Stimulated activated CD8-positive, alpha-beta memory T cell treated with anti-CD3 and anti-CD28 coated beads, Interleukin-7, amount 100 ng/mL, for 48 hours (primary cell): ENCODE results near the gene GSTM5.
"Not testable (repeated sequence)": the region's sequence is repeated elsewhere in the genome, so short reads cannot be mapped to it uniquely, and the experiment has no call there.

Experiments used
- DNase-seq, 2 donors: peaks; one replicate each; pipeline ENCODE4 v3.0.0-alpha.2; 2020; ENCODE audit warnings: low read depth in 1 of 2; ENCODE audit errors: extremely low read depth in 1 of 2

GSTM5 gene

GRCh38 chr1:109695138-109695537 is 16.9 kb upstream of the GSTM5 start:
- not testable (repeated sequence) for DNase-seq

DNA sequence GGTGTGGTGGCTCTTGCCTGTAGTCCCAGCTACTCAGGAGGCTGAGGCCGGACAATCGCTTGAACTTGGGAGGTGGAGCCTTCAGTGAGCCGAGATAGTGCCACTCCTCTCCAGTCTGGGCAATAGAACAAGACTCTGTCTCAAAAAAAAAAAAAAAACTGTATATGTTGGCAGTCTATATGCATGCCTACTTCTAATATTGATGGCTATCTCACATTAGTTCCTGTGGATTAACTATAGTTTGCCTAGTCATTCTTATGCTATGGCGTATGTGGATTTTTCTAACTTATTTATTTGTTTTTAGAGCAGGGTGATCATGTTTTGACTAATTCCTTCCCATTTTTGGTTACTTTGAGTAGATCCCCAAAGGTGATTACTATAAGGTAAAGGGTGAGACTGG is 15.0 kb upstream of the GSTM5 start:
- DNase-seq: no peak

DNA sequence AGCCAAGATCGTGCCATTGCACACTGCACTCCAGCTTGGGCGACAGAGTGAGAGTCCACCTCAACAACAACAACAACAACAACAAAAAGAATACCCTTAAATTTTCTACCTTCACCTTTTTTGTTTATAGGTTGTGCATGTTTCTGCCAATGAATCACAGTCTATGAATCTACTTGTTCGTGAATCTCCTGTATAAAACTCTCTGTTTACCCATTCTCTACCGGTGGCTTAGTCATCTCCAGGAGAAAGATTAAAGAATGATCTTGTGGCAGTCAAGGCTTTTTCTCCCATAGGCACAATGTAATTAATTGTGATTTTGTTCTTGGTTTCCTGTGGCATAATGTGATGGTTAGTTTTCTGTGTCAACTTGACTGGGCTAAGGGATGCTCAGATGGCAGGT is 14.2 kb upstream of the GSTM5 start:
- DNase-seq: not testable (repeated sequence)

DNA sequence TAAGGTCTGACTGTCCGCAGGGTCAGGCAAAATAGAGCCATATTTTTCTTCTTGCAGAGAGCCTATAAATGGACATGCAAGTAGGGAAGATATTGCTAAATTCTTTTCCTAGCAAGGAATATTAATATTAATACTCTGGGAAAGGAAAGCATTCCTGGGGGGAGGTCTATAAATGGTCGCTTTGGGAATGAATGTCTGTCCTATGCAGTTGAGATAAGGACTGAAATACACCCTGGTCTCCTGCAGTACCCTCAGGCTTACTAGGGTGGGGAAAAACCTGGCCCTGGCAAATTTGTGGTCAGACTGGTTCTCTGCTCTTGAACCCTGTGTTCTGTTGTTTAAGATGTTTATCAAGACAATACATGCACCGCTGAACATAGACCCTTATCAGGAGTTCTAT is 9.1 kb upstream of the GSTM5 start:
- not testable (repeated sequence) for DNase-seq

- no peak for DNase-seq
Measured at GRCh38 chr1:109704173-109704572, 7.9 kb upstream of the GSTM5 start.

GRCh38 chr1:109705411-109705810 is 6.6 kb upstream of the GSTM5 start:
- no peak for DNase-seq

DNA sequence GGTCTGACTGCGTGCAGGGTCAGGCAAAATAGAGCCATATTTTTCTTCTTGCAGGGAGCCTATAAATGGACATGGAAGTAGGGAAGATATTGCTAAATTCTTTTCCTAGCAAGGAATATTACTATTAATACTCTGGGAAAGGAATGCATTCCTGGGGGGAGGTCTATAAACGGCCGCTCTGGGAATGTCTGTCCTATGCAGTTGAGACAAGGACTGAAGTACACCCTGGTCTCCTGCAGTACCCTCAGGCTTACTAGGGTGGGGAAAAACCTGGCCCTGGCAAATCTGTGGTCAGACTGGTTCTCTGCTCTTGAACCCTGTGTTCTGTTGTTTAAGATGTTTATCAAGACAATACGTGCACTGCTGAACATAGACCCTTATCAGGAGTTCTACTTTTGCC is 3.1 kb upstream of the GSTM5 start:
- DNase-seq: not testable (repeated sequence)

DNA sequence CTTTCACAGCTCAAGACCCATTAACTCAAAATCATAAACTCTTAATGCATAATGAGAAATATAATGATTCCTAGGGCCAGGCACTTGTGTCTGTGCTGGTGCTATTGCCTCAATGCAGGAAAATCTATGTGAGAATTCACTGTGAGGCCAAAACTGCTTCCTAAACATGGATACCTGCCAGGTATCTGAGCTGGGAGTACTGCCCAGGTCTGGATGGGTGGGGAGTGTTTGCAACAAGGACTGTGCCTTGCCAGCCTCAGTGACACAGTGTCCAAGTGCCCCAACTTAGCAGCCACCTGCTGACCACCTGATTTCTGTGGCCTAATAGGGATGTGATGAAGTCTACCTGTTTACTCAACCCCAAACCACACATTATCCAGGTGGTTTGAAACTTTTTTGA is 2.2 kb upstream of the GSTM5 start:
- DNase-seq: not testable (repeated sequence)

DNA sequence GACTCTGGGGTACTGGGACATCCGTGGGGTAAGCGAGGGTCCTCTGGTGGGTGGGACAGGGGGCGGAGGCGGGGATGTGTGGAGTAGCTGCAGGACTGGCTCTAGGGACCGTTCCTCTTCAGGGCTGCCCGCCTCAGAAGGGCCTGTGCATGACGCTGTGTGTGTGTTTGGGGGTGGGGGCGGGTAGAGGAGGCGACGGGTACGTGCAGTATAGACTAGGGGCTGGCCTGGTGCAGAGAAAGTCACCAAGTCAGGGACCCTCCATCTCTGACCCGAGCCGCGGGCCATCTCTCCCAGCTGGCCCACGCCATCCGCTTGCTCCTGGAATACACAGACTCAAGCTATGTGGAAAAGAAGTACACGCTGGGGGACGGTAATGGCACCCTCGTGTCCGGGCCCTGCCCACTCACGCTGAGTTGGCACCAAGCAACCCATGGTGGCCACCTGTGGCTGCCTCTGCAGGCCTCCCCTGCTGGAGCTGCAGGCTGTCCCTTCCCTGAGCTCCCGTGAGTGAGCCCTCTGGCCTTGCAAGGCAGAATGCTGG is 342 bp downstream of the GSTM5 start:
- no peak for DNase-seq

- DNase-seq: no peak
Measured at GRCh38 chr1:109713636-109714035, 1.6 kb downstream of the GSTM5 start.

DNA sequence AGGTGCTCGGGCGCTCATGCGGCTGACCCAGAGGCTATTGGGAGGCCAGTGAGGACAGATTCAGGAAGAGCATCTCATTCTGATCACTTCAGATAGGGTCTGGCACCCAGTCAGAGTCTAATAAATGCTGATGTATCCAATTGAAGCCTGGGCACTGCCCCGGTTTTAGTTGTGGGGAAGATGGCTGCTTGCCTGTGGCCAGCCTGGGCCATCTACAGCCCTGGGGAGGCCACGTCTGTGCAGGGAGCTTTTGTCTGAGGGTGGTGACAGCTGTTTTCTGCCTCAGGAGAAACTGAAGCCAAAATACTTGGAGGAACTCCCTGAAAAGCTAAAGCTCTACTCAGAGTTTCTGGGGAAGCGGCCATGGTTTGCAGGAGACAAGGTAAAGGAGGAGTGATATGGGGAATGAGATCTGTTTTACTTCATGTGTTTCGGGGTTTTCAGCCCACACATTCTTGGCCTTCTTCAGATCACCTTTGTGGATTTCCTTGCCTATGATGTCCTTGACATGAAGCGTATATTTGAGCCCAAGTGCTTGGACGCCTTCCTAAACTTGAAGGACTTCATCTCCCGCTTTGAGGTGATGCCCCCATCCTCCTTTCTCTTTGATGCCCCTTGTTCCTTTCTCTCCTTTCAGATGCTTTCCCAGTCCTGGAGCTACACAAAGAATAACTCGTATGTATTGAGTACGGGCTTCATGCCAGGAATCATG is 2.8 kb downstream of the GSTM5 start:
- no peak for DNase-seq

GRCh38 chr1:109716121-109716520 is 4.1 kb downstream of the GSTM5 start:
- DNase-seq: no peak

DNA sequence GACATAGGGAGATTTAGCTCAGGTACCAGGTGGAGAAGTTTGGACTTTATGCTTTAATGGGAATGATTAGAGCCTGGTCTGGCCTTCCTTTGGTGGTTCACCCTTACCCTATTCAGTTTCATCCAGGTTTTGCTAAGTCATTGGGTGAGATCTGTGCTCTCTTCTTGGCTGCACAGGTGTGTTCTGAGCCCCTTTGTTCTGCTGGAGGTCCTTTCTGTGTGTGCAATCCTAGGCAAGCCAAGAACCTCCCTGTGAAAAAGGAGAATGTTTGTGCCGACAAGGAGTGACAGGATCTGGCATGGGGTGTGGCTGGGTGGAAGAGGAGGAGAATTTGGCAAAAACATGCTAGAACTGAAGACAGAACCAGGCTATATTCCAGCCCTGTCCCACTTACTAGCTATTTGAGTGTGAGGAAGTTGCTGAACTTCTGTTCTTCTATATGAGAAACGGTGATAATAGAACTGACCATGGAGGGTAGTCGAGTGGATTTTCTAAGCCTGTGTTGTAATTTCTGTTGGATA is 4.6 kb downstream of the GSTM5 start:
- no peak for DNase-seq

DNA sequence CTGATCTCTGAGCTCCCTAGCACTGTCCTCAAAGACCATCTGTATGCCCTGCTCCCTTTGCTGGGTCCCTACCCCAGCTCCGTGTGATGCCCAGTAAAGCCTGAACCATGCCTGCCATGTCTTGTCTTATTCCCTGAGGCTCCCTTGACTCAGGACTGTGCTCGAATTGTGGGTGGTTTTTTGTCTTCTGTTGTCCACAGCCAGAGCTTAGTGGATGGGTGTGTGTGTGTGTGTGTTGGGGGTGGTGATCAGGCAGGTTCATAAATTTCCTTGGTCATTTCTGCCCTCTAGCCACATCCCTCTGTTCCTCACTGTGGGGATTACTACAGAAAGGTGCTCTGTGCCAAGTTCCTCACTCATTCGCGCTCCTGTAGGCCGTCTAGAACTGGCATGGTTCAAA is 5.7 kb downstream of the GSTM5 start:
- no peak for DNase-seq

DNA sequence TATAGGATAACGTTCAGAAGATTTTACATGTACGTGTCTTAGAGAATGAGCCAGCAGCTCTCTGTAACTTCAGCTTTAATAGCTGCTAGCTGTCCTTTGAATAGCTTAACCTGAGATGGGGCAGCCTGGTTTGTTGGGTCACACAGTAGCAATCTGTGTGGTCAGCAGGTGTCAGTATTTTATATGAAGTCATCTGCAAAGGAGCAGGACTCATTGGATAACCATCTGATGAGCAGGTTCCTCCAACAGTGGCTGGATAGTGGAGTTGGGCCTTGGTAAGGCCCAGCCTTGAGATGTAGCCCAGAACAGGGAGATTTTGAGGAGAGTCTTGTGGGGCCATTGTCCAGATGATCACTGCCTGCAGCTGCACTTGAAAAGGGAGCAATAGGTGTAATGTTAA is 6.4 kb downstream of the GSTM5 start:
- no peak for DNase-seq

DNA sequence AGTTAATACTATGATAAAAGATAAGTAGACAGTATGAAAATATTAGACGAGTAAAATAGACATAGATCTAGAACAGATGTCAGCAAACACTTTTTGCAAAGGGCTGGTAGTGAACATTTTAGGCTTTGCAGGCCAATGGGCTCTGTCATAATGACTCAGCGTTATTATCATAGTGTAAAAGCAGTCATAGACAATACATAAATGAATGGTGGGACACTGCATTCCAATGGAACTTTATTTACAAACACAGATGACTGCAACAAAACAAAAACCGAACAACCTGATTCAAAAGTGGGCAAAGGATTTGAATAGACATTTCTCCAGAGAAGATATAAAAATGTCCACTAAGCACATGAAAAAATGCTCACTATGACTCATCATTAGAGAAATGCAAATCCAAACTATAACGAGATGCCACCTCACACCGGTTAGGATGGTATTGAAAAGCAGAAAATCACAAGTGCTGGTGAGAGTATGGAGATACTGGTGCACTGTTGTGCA is 7.3 kb downstream of the GSTM5 start:
- DNase-seq: no peak

DNA sequence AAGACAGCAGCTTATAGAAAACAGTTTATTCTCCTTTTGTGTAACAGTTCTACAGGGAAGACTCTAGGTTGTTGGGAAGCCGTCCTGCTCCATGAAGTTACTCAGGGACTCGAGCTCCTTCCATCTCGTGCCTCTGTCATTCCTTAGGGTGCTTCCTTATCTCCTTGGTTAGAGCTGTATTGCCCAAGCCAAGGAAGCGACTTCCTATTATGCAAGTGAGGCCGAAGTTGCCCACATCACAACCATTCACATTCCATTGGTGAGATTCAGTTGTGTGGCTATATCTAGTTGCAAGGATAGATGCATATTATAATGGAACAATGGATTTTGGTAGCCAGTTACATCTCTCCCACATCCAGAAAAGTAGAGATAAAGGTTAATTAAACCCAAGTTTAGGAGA is 9.0 kb downstream of the GSTM5 start:
- no peak for DNase-seq

GRCh38 chr1:109721971-109722370 is 9.9 kb downstream of the GSTM5 start:
- no peak for DNase-seq

DNA sequence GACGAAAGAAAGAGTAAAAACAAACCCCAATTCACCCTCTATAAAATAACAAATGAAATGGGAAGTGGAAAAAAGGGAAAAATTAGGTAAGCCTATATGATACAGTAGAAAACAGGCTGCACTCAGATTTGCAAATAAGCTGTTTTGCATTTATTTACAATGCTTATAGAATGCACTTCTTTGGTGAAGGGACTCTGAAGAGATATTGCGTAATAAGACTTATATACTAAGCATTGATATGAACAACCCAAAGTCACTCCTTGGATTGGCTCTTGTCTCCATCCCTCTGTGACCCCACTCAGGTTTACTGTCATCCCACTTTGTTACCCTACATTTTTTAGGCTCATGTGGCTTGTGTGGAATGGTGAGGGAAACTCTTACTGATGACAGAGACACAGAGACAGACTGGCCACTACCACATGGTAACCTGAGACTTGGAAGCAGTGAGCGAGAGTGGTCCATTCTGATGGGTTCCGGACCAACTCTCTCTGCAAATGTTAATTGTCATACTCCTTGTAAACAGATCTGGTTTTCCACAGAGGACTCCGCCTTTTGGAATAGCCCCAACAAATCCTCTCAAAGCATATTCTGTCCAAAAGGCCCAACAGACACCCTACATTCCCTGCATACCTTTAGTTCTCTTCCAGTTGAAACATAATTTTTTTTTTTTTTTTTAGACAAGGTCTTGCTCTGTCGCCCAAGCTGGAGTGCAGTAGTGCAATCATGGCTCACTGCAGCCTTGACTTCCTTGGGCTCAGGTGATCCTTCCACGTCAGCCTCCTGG is 11.0 kb downstream of the GSTM5 start:
- DNase-seq: no peak

DNA sequence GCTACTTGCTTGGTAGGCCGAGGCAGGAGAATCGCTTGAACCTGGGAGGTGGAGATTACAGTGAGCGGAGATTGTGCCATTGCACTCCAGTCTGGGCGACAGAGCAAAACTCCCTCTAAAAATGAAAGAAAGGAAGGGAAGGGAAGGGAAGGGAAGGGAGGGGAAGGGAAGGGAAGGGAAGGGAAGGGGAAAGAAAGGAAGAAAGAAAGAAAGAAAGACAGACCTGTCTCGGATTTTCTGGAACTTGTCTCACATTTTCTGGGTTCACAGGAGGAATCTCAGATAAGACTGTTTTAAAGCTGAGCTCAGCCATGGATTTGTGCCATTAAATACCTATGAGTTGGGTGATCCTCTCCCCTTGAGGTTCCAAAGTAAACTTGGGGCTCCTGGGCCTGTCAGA is 12.9 kb downstream of the GSTM5 start:
- no peak for DNase-seq

DNA sequence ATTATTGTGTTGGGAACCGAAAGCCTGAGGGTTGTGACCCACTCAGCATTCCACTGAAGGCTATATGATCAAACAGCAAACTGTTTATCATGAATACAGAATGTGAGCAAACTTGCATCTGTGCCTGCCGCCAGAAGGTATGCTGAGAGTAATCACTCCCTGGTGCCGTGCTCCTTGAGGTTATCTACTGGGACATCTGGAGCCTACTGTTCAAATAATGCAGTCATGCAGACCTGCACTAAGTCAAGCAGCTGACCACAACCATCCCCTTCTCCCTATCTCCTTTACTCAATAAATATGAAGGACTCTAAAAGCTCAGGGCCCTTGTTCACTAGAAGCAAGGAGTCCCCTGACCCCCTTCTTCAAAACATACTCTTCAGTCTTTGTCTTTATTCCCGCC is 13.5 kb downstream of the GSTM5 start:
- no peak for DNase-seq

GRCh38 chr1:109726007-109726406 is 14.0 kb downstream of the GSTM5 start:
- DNase-seq: no peak
